Neural progenitor cell (in vitro differentiated cells): ENCODE data around the gene FGF23.

ENCODE experiments used
- CTCF ChIP-seq: fragments of 200-600 bp; sonication (generic); IDR thresholded peaks from 2 replicates; pipeline ENCODE4 v1.5.1; 2017; ENCODE audit warnings: antibody characterized with exemption, mild to moderate bottlenecking
- EZH2 ChIP-seq: fragments of 200-600 bp; sonication (generic); IDR thresholded peaks from 2 replicates; pipeline ENCODE4 v1.6.1; 2017; ENCODE audit warnings: antibody characterized with exemption, mild to moderate bottlenecking, moderate library complexity
- EZH2phosphoT487 ChIP-seq: fragments of 200-600 bp; sonication (generic); IDR thresholded peaks from 2 replicates; pipeline ENCODE4 v1.6.1; 2017; ENCODE audit warnings: antibody characterized with exemption

GRCh38 chr12:4320853-4321701 is 58.4 kb downstream of the FGF23 start, which contains the start of gene TIGAR:
- TF ChIP-seq CTCF = no peak
- TF ChIP-seq EZH2 = no peak
- TF ChIP-seq EZH2phosphoT487 = no peak
